Measurements from ENCODE around the gene FBXO41. TPM values are rescaled to one million over a fixed set of nuclear protein-coding genes. Genes with fewer than 3 reads are reported as not detected.

The FBXO41 gene
- total RNA-seq, 2 experiments from 2014 or later: 41.5 to 42.0 TPM

DNA sequence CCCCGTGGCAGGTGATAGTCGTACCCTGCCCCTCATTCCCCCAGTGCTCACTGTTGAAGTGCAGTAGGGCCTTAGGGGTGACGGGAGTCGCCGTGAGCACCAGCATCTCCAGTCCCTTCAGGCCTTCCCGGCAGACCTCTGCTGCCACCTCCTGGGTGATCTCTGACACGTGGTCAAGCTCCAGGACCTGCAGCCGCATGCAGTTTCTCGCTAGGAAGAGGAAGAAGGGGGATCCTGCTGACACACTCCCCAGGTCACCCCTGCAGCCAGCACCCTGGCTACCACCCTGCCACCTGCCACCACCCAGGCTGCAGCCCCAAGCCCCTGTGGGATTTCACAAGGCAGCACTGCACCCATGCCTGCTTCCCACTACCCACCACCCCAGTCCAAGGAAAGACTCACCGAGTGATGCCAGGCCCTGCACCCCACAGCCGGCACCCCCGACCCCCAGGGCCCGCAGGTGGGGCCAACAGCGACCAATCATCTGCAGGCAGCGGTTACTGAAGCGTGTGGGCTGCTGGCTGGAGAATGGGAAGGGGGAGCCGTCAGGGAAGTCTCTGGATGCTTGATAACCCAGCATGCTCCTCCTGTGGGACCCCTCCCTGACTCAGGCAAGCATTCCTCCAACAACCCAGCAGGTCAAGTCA lies 23.8 kb downstream of the FBXO41 start:
- ChIA-PET CTCF (no interaction called here), POLR2A (no interaction called here)
- no peak for TF ChIP-seq CTCF (IDR thresholded peaks at IDR 0.05)
- Mint-ChIP-seq H3K4me3 (no peak overlapping the region), H3K27me3 (no peaks in the 10 kb centered on the region), H3K27ac (no peak overlapping the region), H3K4me1 (ENCODE audit: low read depth) (peaks cover 3% of the 10 kb centered on the region), H3K36me3 (ENCODE audit: low read depth) (peaks cover 20% of the 10 kb centered on the region), H3K9me3 (no peaks in the 10 kb centered on the region)
- intact Hi-C loops (cut with micrococcal nuclease): no loop called here
- DNase-seq: no peak
- ATAC-seq: no peak

- intact Hi-C loops (cut with micrococcal nuclease): no loop called here
Measured at GRCh38 chr2:73259704-73260337, 24.5 kb downstream of the FBXO41 start.

DNA sequence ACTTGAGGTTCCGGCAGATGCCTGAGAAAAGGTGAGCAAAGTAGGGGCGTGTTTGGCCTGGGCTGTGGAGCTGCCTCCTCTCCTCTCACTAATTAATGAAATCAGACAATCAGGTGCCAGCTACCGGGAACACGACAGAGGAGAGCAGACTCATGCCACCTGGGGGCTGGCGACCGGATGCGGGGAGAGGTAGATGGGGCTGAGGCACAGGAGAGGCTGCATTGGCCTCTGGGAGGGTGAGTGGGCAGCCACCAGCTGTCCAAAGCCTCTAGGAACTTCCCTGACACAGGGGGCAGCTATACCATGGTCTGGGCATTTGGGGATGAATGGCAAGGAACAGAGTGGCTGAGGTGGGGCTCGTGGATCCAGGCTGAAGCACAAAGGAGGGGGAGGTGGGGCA lies 25.0 kb downstream of the FBXO41 start:
- Mint-ChIP-seq H3K27ac (no peak overlapping the region), H3K9me3 (no peaks in the 10 kb centered on the region), H3K36me3 (ENCODE audit: low read depth) (peaks cover 19% of the 10 kb centered on the region), H3K4me3 (no peak overlapping the region), H3K27me3 (no peaks in the 10 kb centered on the region), H3K4me1 (ENCODE audit: low read depth) (peaks cover 3% of the 10 kb centered on the region)
- intact Hi-C loops (cut with micrococcal nuclease): no loop called here
- no peak for TF ChIP-seq CTCF (IDR thresholded peaks at IDR 0.05)
- POLR2A ChIA-PET: interaction anchor here (1.1 kb wide), 1 partner anchor 9 kb away, joined by 4 read pairs; no protein-coding TSS in a partner anchor
- DNase-seq (no peak), ATAC-seq (no peak)
- CTCF ChIA-PET: interaction anchor here (1.3 to 1.7 kb wide), 2 partner anchors 9 to 32 kb away, joined by 3 to 4 read pairs; no protein-coding TSS in a partner anchor

More at GRCh38 chr2:73259704-73260337, 24.5 kb downstream of the FBXO41 start:
- Mint-ChIP-seq H3K27ac (no peak overlapping the region), H3K36me3 (ENCODE audit: low read depth) (peaks cover 20% of the 10 kb centered on the region), H3K4me1 (ENCODE audit: low read depth) (peaks cover 3% of the 10 kb centered on the region), H3K27me3 (no peaks in the 10 kb centered on the region), H3K9me3 (no peaks in the 10 kb centered on the region), H3K4me3 (no peak overlapping the region)
- CTCF ChIA-PET: no interaction called here
- ATAC-seq (no peak), DNase-seq (no peak)
- TF ChIP-seq CTCF (IDR thresholded peaks at IDR 0.05): no peak
- POLR2A ChIA-PET: no interaction called here

DNA sequence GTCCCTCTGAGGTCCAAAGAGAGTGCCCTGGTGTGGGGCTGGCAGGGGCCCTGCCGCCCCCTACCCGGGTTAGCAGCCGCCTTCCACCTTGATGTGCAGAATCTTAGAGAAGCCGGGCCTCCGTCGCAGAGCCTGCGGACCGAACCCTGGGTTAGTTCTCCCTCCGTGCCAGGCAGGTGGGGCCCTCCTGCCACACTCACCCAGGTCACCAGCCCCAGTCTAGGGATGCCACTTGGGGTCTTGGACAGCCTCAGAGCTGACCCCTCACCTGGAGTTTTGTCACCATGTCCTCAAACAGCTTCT lies 25.4 kb downstream of the FBXO41 start:
- CTCF ChIA-PET: interaction anchor here (1.3 to 1.7 kb wide), 2 partner anchors 10 to 32 kb away, joined by 3 to 4 read pairs; no protein-coding TSS in a partner anchor
- Mint-ChIP-seq H3K27me3 (no peaks in the 10 kb centered on the region), H3K27ac (no peak overlapping the region), H3K36me3 (ENCODE audit: low read depth) (peaks cover 16% of the 10 kb centered on the region), H3K4me1 (ENCODE audit: low read depth) (peaks cover 3% of the 10 kb centered on the region), H3K4me3 (no peak overlapping the region), H3K9me3 (no peaks in the 10 kb centered on the region)
- DNase-seq (no peak), ATAC-seq (no peak)
- intact Hi-C loops (cut with micrococcal nuclease): no loop called here
- no peak for TF ChIP-seq CTCF (IDR thresholded peaks at IDR 0.05)
- POLR2A ChIA-PET: interaction anchor here (1.1 kb wide), 1 partner anchor 9 kb away, joined by 4 read pairs; no protein-coding TSS in a partner anchor

All from activated CD8-positive, alpha-beta T cell treated with anti-CD3 and anti-CD28 coated beads for 36 hours (primary cell).